NCI-H774 (cell line): Measurements from ENCODE around the gene LPAR3.
A peak's percentile ranks its signal among the peaks of the same experiment; 100 is the strongest.

Experiments
- DNase-seq: peaks from one replicate; lab custom pipeline; 2025; lab: John Stamatoyannopoulos, UW

LPAR3 gene

DNA sequence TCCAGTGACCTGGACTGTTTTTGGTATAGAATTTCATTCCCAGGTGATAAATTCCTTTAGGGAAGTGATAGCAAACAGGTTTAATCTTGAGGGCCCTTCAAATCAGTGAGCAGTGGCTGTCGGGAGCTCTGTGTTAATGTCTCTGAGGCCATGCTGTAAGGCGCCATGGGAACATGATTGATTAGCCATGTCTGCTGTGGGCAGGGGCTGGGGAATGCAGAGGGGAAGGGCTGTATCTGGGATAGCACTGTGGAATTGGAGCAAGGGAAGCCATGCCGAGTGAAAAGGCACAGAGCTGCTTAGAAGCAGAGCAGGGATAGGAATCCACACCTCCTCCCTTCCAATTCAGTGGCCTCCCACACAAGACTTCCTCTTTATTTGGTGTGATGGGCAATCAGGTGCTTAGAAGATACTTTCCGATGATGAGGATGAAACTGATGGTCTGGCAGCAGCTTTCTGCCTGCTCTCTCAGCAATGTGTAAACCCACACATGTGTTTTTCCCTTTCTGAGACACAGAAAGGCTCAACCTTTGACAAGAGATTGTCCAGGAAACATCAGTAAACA is 119.0 kb downstream of the LPAR3 start:
- DNase-seq = no peak

DNA sequence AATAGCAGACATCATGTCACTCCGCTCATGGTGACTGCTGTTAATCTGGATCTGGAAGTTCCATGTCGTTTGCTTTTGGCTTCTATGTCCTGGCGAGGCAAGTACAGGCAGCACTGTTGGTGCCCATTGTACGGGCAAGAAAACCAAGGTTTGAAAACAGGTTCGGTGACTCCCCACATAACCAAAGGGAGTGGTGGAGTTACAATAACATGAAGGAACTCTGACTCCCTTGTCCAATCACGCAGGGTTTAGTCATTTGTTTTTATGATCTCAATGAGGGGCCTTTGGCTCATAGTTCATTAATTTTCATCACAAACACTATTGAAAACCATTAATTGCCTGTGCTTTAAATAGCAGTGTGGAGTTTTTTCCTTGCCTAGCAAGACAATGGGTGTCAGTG is 119.8 kb downstream of the LPAR3 start:
- no peak for DNase-seq

DNA sequence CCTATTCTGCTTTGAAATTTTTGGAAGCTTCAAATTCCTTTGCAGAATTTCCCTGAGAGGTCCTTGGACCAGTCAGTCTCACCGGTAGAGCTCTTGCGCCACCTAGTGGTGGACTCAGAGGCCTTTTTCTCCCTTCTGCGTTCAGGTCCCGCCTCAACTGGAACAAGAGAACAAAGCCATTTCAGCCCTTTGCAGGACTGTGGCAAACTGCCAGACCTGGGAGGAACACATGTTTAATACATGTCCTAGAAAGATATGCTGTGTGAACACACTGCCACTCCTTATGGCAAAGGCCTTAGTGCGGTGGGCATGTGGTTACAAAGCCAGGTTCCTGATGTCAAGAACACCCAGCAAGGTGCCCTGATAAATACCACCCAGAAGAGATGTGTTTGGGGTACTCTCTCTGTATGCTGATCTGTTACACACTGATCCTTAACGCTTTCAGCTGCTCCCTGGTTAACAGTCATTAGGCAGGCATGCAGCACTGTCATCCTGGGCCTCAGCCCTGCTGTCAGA is 120.5 kb downstream of the LPAR3 start:
- peak; percentile 49 for DNase-seq

DNA sequence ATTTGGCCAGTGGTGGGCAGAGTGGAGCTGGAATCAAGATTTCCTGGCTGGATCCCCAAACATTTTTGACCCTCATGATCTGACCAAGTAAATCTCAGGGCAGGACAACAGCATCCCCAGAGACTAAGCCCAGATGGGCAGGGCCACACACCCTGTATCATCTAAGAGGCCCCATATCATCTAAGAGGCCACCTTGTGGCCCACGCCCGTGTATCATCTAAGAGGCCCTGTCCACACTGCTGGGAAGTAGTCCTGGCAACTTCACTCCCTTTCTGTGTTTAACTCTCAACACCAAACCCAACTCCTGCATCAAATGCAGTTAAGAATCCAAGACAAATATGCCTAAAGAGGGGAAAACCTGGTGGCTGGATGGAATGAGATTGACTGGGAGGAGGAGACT is 121.1 kb downstream of the LPAR3 start:
- no peak for DNase-seq

DNA sequence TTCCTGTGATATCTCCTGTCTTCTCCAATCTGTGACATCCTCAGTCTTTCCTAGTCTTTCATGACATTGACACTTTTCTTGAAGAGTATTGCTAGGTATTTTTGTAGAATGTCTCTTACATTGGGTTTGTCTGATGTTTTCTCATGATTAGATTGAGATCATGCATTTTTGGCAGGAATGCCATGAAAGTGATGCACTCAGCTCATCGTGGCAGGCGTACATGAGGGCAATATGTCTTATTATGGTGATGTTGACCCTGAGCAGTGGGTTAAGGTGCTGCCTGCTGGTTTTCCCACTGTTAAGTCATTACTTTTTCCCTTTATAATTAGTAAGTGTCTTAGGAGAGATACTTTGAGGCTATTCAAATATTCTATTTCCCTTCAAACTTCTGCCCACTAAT is 122.5 kb downstream of the LPAR3 start:
- DNase-seq = no peak

DNA sequence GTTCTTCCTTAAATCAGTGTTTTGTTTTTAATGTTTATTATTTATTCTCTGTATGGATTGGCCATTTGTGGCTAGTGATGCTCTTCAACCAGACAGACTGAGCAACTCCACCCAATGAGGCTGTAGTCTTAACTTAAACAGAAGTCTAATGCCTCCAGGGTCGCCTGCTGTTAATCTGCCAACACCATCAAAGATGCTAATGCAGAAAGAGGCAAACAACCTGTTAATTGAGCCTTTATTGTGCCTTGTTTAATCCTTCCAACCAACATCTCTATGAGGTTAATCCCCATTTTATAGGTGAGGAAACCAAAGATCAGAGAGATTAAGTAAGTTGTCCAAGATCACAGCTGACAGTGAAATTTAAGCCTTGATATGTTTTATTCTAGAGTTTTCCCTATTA is 123.4 kb downstream of the LPAR3 start:
- DNase-seq = no peak

DNA sequence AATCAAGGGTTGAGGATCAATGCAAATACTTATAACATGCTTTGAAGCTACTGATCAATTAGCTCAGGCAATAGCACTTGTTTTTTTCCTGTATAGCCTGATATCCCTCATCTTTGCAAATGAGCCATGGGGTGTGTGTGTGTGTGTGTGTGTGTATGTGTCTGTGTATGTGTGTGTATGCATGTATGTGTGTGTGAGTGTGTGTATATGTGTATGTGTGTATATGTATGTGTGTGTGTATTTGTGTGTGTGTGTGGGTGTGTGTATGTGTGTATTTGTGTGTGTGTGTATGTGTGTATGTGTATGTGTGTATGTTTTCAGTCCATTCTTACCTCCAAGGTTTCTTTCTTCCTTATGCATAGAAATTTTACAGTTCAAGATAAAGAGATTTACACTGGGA is 124.4 kb downstream of the LPAR3 start:
- DNase-seq = no peak

DNA sequence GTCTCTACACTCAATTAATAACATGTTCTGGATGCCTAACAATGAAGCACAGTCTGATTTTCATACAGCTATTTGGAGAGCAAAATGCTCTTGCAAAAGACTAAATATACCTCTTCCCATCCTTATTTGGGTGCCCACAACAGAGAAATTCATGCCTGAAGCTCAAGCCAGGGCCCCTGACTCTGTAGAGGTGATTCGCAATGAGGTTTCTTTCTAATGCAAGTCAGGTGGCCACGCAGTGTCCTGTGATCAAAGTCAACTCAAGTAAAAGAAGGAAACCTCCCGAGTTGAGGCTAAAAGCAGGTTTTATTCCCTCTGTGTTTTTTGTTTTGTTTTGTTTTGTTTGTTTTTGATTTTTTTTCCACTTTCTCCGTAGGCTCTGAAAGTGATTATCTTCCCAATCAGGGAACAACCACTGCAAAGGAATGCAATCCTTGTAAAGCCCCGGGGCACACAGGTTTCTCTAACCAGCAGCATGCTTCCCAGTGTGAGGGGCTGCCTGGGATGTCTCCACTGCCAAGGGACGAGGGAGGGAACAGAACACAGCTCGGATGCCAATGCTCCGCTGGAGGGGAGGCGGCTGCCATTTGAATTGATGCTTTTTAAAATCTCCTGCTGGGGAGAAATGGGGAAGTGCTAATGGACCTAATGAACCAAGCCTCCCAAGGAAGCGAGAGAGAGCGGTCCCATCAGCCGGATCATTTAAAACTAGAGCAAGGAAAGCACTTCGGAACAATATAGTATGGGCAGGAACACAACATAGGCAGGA is 128.9 kb downstream of the LPAR3 start:
- DNase-seq = no peak

DNA sequence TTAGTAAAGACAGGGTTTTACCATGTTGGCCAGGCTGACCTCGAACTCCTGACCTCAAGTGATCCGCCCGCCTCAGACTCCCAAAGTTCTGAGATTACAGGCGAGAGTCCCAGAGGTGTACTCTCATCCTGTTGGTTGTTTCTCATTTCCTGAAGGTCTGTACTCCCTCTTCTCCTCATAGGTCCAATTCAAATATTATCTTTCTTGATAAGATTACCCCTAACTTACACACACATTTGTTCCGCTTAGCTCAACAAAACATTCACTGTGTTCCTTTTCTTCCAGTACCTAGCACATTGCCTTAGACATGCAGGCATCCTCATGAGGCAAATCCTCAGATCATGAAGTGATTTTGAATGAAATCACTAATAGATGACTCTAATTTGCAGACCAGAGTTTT is 130.3 kb downstream of the LPAR3 start:
- DNase-seq = no peak
